ENCODE measurements around the gene TIMP3.

DNA sequence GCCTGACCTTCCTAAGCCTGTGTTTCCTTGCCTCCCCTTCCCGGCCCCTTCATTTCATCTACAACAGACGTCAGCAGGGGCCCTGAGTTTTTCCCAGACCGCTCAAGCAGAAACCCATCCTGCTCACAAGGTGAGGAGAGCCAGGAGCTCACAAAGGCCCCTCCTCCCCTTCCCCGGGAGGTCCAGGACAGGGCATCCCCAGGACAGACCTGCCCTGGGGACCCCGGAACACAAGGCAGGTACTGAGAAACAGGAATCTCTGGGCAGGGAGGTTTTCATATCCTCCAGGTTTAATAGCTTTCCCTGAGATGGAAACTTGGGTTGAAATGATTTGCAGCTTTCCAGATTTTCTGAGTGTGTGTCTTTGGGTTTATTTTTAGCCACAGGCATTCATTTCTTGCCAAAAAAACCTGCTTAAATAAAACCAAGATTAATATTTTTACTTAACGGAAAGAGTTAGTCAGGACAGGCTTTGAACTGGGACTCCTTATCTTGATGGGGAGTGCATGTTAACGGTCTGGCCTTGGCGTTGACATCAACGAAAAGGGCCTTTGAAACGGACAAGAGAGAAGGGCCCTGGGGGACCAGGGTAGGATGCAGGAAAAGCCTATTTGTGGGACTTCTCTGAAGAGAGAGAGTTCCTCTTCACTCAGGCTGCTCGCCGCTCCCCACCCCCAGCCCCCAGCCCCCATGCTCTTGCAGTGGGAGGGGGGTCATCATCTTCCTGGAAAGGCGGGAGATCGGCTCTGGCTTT is 38.5 kb downstream of the TIMP3 start:
- TF ChIP-seq, protein P1, sequence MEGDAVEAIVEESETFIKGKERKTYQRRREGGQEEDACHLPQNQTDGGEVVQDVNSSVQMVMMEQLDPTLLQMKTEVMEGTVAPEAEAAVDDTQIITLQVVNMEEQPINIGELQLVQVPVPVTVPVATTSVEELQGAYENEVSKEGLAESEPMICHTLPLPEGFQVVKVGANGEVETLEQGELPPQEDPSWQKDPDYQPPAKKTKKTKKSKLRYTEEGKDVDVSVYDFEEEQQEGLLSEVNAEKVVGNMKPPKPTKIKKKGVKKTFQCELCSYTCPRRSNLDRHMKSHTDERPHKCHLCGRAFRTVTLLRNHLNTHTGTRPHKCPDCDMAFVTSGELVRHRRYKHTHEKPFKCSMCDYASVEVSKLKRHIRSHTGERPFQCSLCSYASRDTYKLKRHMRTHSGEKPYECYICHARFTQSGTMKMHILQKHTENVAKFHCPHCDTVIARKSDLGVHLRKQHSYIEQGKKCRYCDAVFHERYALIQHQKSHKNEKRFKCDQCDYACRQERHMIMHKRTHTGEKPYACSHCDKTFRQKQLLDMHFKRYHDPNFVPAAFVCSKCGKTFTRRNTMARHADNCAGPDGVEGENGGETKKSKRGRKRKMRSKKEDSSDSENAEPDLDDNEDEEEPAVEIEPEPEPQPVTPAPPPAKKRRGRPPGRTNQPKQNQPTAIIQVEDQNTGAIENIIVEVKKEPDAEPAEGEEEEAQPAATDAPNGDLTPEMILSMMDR (IDR thresholded peaks at IDR 0.05; ENCODE audit: poor library complexity): no peak
- TF ChIP-seq EZH2phosphoT487 (IDR thresholded peaks at IDR 0.05; ENCODE audit: low read depth, severe bottlenecking, unreplicated experiment): no peak
